HepG2 (cell line): ENCODE results near the gene RAD51. TPM values are rescaled to one million over a fixed set of nuclear protein-coding genes. Genes with fewer than 3 reads are reported as not detected.

Experiments
- ARID2 ChIP-seq: sonication (generic); formaldehyde crosslinking; IDR thresholded peaks from 2 replicates; pipeline ENCODE4 v1.8.1; 2022; ENCODE audit warnings: mild to moderate bottlenecking, missing genetic modification reagents, borderline replicate concordance
- ATF1 ChIP-seq: IDR thresholded peaks from 2 replicates; pipeline ENCODE4 v1.6.1; 2016; ENCODE audit warnings: mild to moderate bottlenecking, control low read depth
- CEBPG ChIP-seq: IDR thresholded peaks from 2 replicates; pipeline ENCODE4 v1.6.1; 2016
- FOXA1 ChIP-seq, 2 experiments: fragments of 450-650 bp in 1 of 2; sonication (generic) in 1 of 2; formaldehyde crosslinking in 1 of 2; IDR thresholded peaks; 2 replicates each; pipeline versions ENCODE4 v1.4.0 to v1.6.1; 2016 to 2020; ENCODE audit warnings: missing genetic modification reagents in 1 of 2
- FOXA3 ChIP-seq: IDR thresholded peaks from 2 replicates; pipeline ENCODE4 v1.6.1; 2016; ENCODE audit warnings: missing genetic modification reagents, missing compliant biosample characterization
- HIVEP1 ChIP-seq: sonication (generic); formaldehyde crosslinking; IDR thresholded peaks from 2 replicates; pipeline ENCODE4 v1.4.0; 2020; ENCODE audit warnings: mild to moderate bottlenecking, missing genetic modification reagents
- JUN ChIP-seq: sonication (generic); formaldehyde crosslinking; IDR thresholded peaks from 2 replicates; pipeline ENCODE4 v1.4.0; 2020; ENCODE audit warnings: mild to moderate bottlenecking, missing genetic modification reagents
- MIER2 ChIP-seq: IDR thresholded peaks from 2 replicates; pipeline ENCODE4 v1.6.1; 2016; ENCODE audit warnings: missing biosample characterization, missing genetic modification reagents
- MTA1 ChIP-seq: sonication (generic); formaldehyde crosslinking; IDR thresholded peaks from 2 replicates; pipeline ENCODE4 v1.4.0; 2020; ENCODE audit warnings: missing genetic modification reagents, mild to moderate bottlenecking, borderline replicate concordance
- MTF2 ChIP-seq: sonication (generic); formaldehyde crosslinking; IDR thresholded peaks from 2 replicates; pipeline ENCODE4 v1.5.0; 2020; ENCODE audit warnings: missing genetic modification reagents, borderline replicate concordance
- MZF1 ChIP-seq: sonication (generic); formaldehyde crosslinking; IDR thresholded peaks from 2 replicates; pipeline ENCODE4 v1.8.1; 2023; ENCODE audit warnings: mild to moderate bottlenecking, missing genetic modification reagents, borderline replicate concordance
- PHF20 ChIP-seq: sonication (generic); formaldehyde crosslinking; IDR thresholded peaks from 2 replicates; pipeline ENCODE4 v1.5.0; 2020; ENCODE audit warnings: mild to moderate bottlenecking, missing genetic modification reagents
- PRPF4 ChIP-seq: fragments of 200-400 bp; formaldehyde crosslinking; IDR thresholded peaks from 2 replicates; pipeline ENCODE4 v1.6.1; 2016; ENCODE audit warnings: low read length, low read depth; ENCODE audit not compliant: poor library complexity, severe bottlenecking
- RFX3 ChIP-seq: IDR thresholded peaks from 2 replicates; pipeline ENCODE4 v1.6.1; 2016; ENCODE audit warnings: missing biosample characterization, missing genetic modification reagents
- RFXAP ChIP-seq: sonication (generic); formaldehyde crosslinking; IDR thresholded peaks from 2 replicates; pipeline ENCODE4 v1.4.0; 2020; ENCODE audit warnings: missing genetic modification reagents, borderline replicate concordance
- ZBTB42 ChIP-seq: sonication (generic); formaldehyde crosslinking; IDR thresholded peaks from 2 replicates; pipeline ENCODE4 v1.5.0; 2020; ENCODE audit warnings: mild to moderate bottlenecking, missing genetic modification reagents
- ZNF33A ChIP-seq: sonication (generic); formaldehyde crosslinking; IDR thresholded peaks from 2 replicates; pipeline ENCODE4 v1.5.1; 2020; ENCODE audit warnings: missing genetic modification reagents, mild to moderate bottlenecking, moderate library complexity, borderline replicate concordance
- ZNF432 ChIP-seq: sonication (generic); formaldehyde crosslinking; IDR thresholded peaks from 2 replicates; pipeline ENCODE4 v1.5.0; 2020; ENCODE audit warnings: missing genetic modification reagents, mild to moderate bottlenecking, borderline replicate concordance
- ZNF546 ChIP-seq: sonication (generic); formaldehyde crosslinking; conservative IDR thresholded peaks from 2 replicates; pipeline ENCODE4 v1.8.1; 2023; ENCODE audit warnings: mild to moderate bottlenecking, missing genetic modification reagents
- ZNF570 ChIP-seq: sonication (generic); formaldehyde crosslinking; IDR thresholded peaks from 2 replicates; pipeline ENCODE4 v1.4.0; 2020; ENCODE audit warnings: mild to moderate bottlenecking, missing genetic modification reagents, borderline replicate concordance
- ZNF572 ChIP-seq: sonication (generic); formaldehyde crosslinking; IDR thresholded peaks from 2 replicates; pipeline ENCODE4 v1.5.1; 2020; ENCODE audit warnings: mild to moderate bottlenecking, missing genetic modification reagents
- ZNF816 ChIP-seq: sonication (generic); formaldehyde crosslinking; IDR thresholded peaks from 2 replicates; pipeline ENCODE4 v1.8.0; 2022; ENCODE audit warnings: missing genetic modification reagents, mild to moderate bottlenecking, borderline replicate concordance
- ZNF883 ChIP-seq: sonication (generic); formaldehyde crosslinking; IDR thresholded peaks from 2 replicates; pipeline ENCODE4 v1.5.1; 2020; ENCODE audit warnings: mild to moderate bottlenecking, missing genetic modification reagents; ENCODE audit errors: not compliant biosample characterization
- polyA plus RNA-seq, 8 experiments: library from polyadenylated mRNA; depleted of rRNA in 3 of 8; stranded (reverse) in 7 of 8; unstranded in 1 of 8; fragments of >200 nt; fragmentation: Illumina TruSeq in 4 of 8; extraction: Trizol in 4 of 8; gene quantifications; 2 replicates each; pipeline versions ENCODE4 v1.2.1 to v1.2.3, GENCODE V29; 2011 to 2016; ENCODE audit warnings: low read depth in 4 of 8, missing spikeins in 1 of 8, mixed read lengths in 1 of 8; ENCODE audit not compliant: insufficient read depth in 1 of 8
- total RNA-seq, 5 experiments: library from RNA; depleted of rRNA; stranded (reverse); fragments of >200 nt; fragmentation: Illumina TruSeq; extraction: Trizol; gene quantifications; 2 replicates each; pipeline ENCODE4 v1.2.3, GENCODE V29; 2016; ENCODE audit warnings: low read depth in 1 of 5
- TF ChIP-seq, protein P1 (sequence below): sonication (generic); formaldehyde crosslinking; IDR thresholded peaks from 2 replicates; pipeline ENCODE4 v1.5.1; 2020; ENCODE audit warnings: mild to moderate bottlenecking, missing genetic modification reagents, borderline replicate concordance
- TF ChIP-seq, protein P2 (sequence below): sonication (generic); formaldehyde crosslinking; IDR thresholded peaks from 2 replicates; pipeline ENCODE4 v1.4.0; 2020; ENCODE audit warnings: missing genetic modification reagents, borderline replicate concordance

The RAD51 gene
- total and polyA plus RNA-seq, 2 of the 13 experiments (the other 11 are each of a cell fraction or from before 2014, with no cell fraction given): 8.5 to 12.8 TPM

DNA sequence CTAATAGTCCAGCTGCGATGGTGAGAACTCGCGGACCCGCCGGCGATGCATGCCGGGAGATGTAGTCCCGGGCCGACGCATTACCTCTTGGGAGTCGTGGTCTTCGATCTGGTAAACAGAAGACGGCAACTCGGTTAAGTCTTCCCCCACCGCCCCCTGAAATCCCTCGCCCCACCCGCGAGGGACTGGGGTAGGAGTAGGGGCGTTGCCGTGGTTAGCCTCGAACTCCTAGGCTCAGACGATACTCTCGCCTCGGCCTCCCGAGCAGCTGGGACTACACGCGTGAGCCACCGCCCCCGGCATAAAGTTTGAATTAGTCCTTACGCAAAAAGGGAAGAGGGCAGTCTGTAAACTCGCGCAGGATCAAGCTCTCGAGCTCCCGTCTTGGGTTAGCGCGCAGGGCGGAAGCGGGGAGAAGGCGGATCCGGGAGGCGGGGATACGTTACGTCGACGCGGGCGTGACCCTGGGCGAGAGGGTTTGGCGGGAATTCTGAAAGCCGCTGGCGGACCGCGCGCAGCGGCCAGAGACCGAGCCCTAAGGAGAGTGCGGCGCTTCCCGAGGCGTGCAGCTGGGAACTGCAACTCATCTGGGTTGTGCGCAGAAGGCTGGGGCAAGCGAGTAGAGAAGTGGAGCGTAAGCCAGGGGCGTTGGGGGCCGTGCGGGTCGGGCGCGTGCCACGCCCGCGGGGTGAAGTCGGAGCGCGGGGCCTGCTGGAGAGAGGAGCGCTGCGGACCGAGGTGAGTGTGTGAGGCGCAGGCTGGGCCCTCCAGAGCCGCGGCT, at the start of gene RAD51 (continued):
- TF ChIP-seq, protein P1, sequence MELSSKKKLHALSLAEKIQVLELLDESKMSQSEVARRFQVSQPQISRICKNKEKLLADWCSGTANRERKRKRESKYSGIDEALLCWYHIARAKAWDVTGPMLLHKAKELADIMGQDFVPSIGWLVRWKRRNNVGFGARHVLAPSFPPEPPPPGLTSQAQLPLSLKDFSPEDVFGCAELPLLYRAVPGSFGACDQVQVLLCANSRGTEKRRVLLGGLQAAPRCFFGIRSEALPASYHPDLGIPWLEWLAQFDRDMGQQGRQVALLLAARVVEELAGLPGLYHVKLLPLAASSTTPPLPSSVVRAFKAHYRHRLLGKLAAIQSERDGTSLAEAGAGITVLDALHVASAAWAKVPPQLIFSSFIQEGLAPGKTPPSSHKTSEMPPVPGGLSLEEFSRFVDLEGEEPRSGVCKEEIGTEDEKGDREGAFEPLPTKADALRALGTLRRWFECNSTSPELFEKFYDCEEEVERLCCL (CRISPR knock-in tag): 0 out of 2 replicates have a peak, but pooled peaks have one; percentile 26
- TF ChIP-seq ZNF432 (CRISPR knock-in tag) (no peak), ZNF816 (CRISPR knock-in tag) (no peak), HIVEP1 (CRISPR knock-in tag) (no peak), MTA1 (CRISPR knock-in tag) (no peak; the same call in 1 of the 2 replicates), ZNF572 (no peak), FOXA1 (IDR thresholded peaks at IDR 0.05) (no peak), FOXA1 (CRISPR knock-in tag; IDR thresholded peaks at IDR 0.05) (no peak; the same call in none of the 2 replicates), ZNF546 (CRISPR knock-in tag) (no peak; the same call in 1 of the 2 replicates), JUN (CRISPR knock-in tag) (no peak; the same call in 1 of the 2 replicates), ARID2 (CRISPR knock-in tag) (peak; percentile 93; the same call in 1 of the 2 replicates), MTF2 (CRISPR knock-in tag) (peak; percentile 91; the same call in 1 of the 2 replicates), ZNF570 (CRISPR knock-in tag) (no peak), MIER2 (CRISPR knock-in tag) (no peak), ZBTB42 (CRISPR knock-in tag) (no peak; the same call in 1 of the 2 replicates), ZNF883 (peak; percentile 65), RFX3 (CRISPR knock-in tag) (no peak), MZF1 (0 out of 2 replicates have a peak, but pooled peaks have one; percentile 66), RFXAP (peak; percentile 76), FOXA3 (peak; percentile 44), CEBPG (CRISPR knock-in tag) (no peak), ZNF33A (no peak), PRPF4 (no peak), PHF20 (CRISPR knock-in tag) (peak; percentile 50; the same call in 1 of the 2 replicates), ATF1 (CRISPR knock-in tag) (peak; percentile 81)
- TF ChIP-seq, protein P2, sequence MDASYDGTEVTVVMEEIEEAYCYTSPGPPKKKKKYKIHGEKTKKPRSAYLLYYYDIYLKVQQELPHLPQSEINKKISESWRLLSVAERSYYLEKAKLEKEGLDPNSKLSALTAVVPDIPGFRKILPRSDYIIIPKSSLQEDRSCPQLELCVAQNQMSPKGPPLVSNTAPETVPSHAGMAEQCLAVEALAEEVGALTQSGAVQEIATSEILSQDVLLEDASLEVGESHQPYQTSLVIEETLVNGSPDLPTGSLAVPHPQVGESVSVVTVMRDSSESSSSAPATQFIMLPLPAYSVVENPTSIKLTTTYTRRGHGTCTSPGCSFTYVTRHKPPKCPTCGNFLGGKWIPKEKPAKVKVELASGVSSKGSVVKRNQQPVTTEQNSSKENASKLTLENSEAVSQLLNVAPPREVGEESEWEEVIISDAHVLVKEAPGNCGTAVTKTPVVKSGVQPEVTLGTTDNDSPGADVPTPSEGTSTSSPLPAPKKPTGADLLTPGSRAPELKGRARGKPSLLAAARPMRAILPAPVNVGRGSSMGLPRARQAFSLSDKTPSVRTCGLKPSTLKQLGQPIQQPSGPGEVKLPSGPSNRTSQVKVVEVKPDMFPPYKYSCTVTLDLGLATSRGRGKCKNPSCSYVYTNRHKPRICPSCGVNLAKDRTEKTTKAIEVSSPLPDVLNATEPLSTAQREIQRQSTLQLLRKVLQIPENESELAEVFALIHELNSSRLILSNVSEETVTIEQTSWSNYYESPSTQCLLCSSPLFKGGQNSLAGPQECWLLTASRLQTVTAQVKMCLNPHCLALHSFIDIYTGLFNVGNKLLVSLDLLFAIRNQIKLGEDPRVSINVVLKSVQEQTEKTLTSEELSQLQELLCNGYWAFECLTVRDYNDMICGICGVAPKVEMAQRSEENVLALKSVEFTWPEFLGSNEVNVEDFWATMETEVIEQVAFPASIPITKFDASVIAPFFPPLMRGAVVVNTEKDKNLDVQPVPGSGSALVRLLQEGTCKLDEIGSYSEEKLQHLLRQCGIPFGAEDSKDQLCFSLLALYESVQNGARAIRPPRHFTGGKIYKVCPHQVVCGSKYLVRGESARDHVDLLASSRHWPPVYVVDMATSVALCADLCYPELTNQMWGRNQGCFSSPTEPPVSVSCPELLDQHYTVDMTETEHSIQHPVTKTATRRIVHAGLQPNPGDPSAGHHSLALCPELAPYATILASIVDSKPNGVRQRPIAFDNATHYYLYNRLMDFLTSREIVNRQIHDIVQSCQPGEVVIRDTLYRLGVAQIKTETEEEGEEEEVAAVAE (CRISPR knock-in tag): 0 out of 2 replicates have a peak, but pooled peaks have one; percentile 59
